ENCODE results near the gene FAM98B. TPM values are rescaled to one million over a fixed set of nuclear protein-coding genes. Genes with fewer than 3 reads are reported as not detected.

FAM98B gene
- total and polyA plus RNA-seq, 2 donors (not counting 1 experiment from before 2014, with no cell fraction given): 1.4 to 21.5 TPM

DNA sequence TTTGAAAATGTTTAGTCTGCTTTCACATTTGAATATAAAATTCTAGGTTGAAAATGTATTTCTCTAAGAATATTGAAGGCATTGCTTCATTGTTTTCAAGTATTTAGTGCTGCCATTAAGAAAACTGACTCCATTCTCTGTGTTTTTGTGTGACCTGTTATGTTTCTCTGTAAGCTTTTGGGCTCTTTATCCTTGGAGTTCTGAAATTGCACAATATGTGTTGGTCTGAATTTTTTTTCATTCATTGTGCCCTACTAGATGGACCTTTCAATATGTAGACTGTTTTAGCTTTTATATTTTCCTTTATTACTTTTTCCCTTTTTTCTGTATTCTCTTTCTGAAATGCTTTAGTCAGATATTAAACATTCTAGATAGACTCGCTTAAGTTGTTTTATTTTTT, 22.2 kb downstream of the FAM98B start:
- H2AFZ ChIP-seq (ENCODE audit: insufficient read depth, low read depth, low read length, poor library complexity, severe bottlenecking): no peak overlapping the region
- H3K9me3 ChIP-seq (ENCODE audit: control extremely low read depth in 1 of 3, control insufficient read depth in 2 of 3, insufficient read depth in 1 of 3, low read length in 2 of 3): no peaks in the 10 kb centered on the region
- DNase-seq: no peak
- Mint-ChIP-seq H3K27ac (no peak overlapping the region), H3K4me3 (no peak overlapping the region), H3K4me1 (peaks cover 9% of the 10 kb centered on the region), H3K9me3 (ENCODE audit: insufficient read depth) (no peaks in the 10 kb centered on the region), H3K27me3 (no peaks in the 10 kb centered on the region)
- ATAC-seq (ENCODE audit: low read depth): no peak
- H3K79me2 ChIP-seq (ENCODE audit: control insufficient read depth, insufficient read depth, low read length): no peaks in the 10 kb centered on the region
- no peaks in the 10 kb centered on the region for H4K20me1 ChIP-seq (ENCODE audit: control insufficient read depth, insufficient read depth, low read length, poor library complexity, severe bottlenecking)
- H3K4me1 ChIP-seq (ENCODE audit: control insufficient read depth in 2 of 2, insufficient read depth in 2 of 2, low read length in 2 of 2): no peaks in the 10 kb centered on the region
- H3K27me3 ChIP-seq (replicated peaks in 1 of 4; ENCODE audit: control extremely low read depth in 1 of 4, control insufficient read depth in 3 of 4, insufficient read depth in 4 of 4, low read length in 3 of 4): no peaks in the 10 kb centered on the region
- CTCF ChIA-PET: interaction anchor here (2.6 to 7.2 kb wide), 4 partner anchors 207 to 226 kb away, joined by 12 to 145 read pairs (median 74); no protein-coding TSS in a partner anchor
- WGBS (ENCODE audit: insufficient coverage): no CpG with 5 or more reads among the region's 1 CpG
- no peak overlapping the region for H3K9ac ChIP-seq (ENCODE audit: low read length)
- POLR2A ChIA-PET: no interaction called here
- H3K4me2 ChIP-seq (replicated peaks; ENCODE audit: low read depth, low read length, poor library complexity, severe bottlenecking): no peak overlapping the region
- no peak overlapping the region for H3K4me3 ChIP-seq (ENCODE audit: control extremely low read depth in 1 of 5, extremely low read depth in 1 of 5, insufficient read depth in 1 of 5, low read depth in 2 of 5, low read length in 4 of 5)
- peaks cover 0 to 29% of the 10 kb centered on the region in 2 experiments for H3K36me3 ChIP-seq (replicated peaks in 1 of 2; ENCODE audit: control extremely low read depth in 1 of 2, control insufficient read depth in 1 of 2, extremely low read depth in 1 of 2, insufficient read depth in 2 of 2, low read length in 1 of 2)
- no peak overlapping the region for H3K27ac ChIP-seq (ENCODE audit: low read length in 2 of 2)
- intact Hi-C loops (cut with micrococcal nuclease): no loop called here
- no peak for TF ChIP-seq EZH2 (IDR thresholded peaks at IDR 0.05; ENCODE audit: borderline replicate concordance, insufficient read depth, low read depth, low read length, poor library complexity, severe bottlenecking)

DNA sequence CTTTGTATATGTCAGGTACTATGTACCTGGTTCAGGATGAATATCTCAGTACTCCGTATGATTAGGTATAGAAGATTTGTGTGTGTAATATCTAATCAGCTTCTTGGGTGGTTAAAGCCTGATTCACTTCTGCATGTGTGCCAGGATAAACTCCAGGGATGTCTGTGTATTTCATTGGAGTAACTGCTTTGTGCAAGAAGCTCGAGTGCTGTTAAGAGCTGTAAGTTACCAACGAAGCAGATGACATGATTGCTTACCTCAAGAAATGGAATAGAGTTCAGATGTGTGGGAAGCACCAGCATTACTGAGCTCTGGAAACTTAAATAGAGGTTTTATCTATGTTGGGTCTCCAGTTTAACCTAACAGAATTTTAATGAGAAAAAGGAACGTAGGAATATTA, 23.7 kb downstream of the FAM98B start:
- 88% methylated on average over 3 of the region's 4 CpGs for WGBS (ENCODE audit: insufficient coverage)
- no peak overlapping the region for H3K27ac Mint-ChIP-seq

More for the DNA sequence above, 23.7 kb downstream of the FAM98B start:
- Histone ChIP-seq H4K20me1 (ENCODE audit: control insufficient read depth, insufficient read depth, low read length, poor library complexity, severe bottlenecking) (no peaks in the 10 kb centered on the region), H3K27ac (ENCODE audit: low read length in 2 of 2) (no peak overlapping the region), H3K79me2 (ENCODE audit: control insufficient read depth, insufficient read depth, low read length) (no peaks in the 10 kb centered on the region), H2AFZ (ENCODE audit: insufficient read depth, low read depth, low read length, poor library complexity, severe bottlenecking) (no peak overlapping the region), H3K36me3 (replicated peaks in 1 of 2; ENCODE audit: control extremely low read depth in 1 of 2, control insufficient read depth in 1 of 2, extremely low read depth in 1 of 2, insufficient read depth in 2 of 2, low read length in 1 of 2) (peaks cover 0 to 37% of the 10 kb centered on the region in 2 experiments), H3K27me3 (replicated peaks in 1 of 4; ENCODE audit: control extremely low read depth in 1 of 4, control insufficient read depth in 3 of 4, insufficient read depth in 4 of 4, low read length in 3 of 4) (no peaks in the 10 kb centered on the region), H3K9ac (ENCODE audit: low read length) (no peak overlapping the region), H3K4me3 (ENCODE audit: control extremely low read depth in 1 of 5, extremely low read depth in 1 of 5, insufficient read depth in 1 of 5, low read depth in 2 of 5, low read length in 4 of 5) (no peak overlapping the region), H3K9me3 (ENCODE audit: control extremely low read depth in 1 of 3, control insufficient read depth in 2 of 3, insufficient read depth in 1 of 3, low read length in 2 of 3) (no peaks in the 10 kb centered on the region), H3K4me2 (replicated peaks; ENCODE audit: low read depth, low read length, poor library complexity, severe bottlenecking) (no peak overlapping the region), H3K4me1 (ENCODE audit: control insufficient read depth in 2 of 2, insufficient read depth in 2 of 2, low read length in 2 of 2) (no peaks in the 10 kb centered on the region)
- ATAC-seq (ENCODE audit: low read depth) (no peak), DNase-seq (no peak)
- Mint-ChIP-seq H3K27me3 (no peaks in the 10 kb centered on the region), H3K4me1 (peaks cover 9% of the 10 kb centered on the region), H3K4me3 (no peak overlapping the region), H3K9me3 (ENCODE audit: insufficient read depth) (no peaks in the 10 kb centered on the region)
- CTCF ChIA-PET: interaction anchor here (1.0 to 7.2 kb wide), 6 partner anchors 23 to 220 kb away, joined by 3 to 145 read pairs (median 18); no protein-coding TSS in a partner anchor
- POLR2A ChIA-PET: no interaction called here
- intact Hi-C loops (cut with micrococcal nuclease): no loop called here
- TF ChIP-seq, protein P1, sequence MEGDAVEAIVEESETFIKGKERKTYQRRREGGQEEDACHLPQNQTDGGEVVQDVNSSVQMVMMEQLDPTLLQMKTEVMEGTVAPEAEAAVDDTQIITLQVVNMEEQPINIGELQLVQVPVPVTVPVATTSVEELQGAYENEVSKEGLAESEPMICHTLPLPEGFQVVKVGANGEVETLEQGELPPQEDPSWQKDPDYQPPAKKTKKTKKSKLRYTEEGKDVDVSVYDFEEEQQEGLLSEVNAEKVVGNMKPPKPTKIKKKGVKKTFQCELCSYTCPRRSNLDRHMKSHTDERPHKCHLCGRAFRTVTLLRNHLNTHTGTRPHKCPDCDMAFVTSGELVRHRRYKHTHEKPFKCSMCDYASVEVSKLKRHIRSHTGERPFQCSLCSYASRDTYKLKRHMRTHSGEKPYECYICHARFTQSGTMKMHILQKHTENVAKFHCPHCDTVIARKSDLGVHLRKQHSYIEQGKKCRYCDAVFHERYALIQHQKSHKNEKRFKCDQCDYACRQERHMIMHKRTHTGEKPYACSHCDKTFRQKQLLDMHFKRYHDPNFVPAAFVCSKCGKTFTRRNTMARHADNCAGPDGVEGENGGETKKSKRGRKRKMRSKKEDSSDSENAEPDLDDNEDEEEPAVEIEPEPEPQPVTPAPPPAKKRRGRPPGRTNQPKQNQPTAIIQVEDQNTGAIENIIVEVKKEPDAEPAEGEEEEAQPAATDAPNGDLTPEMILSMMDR (IDR thresholded peaks at IDR 0.05): no peak
- TF ChIP-seq EZH2 (IDR thresholded peaks at IDR 0.05; ENCODE audit: borderline replicate concordance, insufficient read depth, low read depth, low read length, poor library complexity, severe bottlenecking): no peak

Data from B cell (primary cell).